C4-2B (cell line): Measurements from ENCODE around the gene SNCA.

ENCODE experiments used
- CTCF ChIP-seq: fragments of 450-650 bp; conservative IDR thresholded peaks from 2 replicates; pipeline ENCODE4 v1.5.1; 2017; ENCODE audit warnings: mild to moderate bottlenecking
- ZFX ChIP-seq: fragments of 450-650 bp; IDR thresholded peaks from 2 replicates; pipeline ENCODE4 v1.6.1; 2017

- no peak for TF ChIP-seq CTCF
- TF ChIP-seq ZFX: no peak
These were observed 18.3 kb upstream of the SNCA start for GRCh38 chr4:89855236-89855635.
